NCI-H82 treated with DMSO at 0.1 percent for 48 hours (cell line): ENCODE measurements around the gene FBLN5.
A peak's percentile ranks its signal among the peaks of the same experiment; 100 is the strongest.
"Not testable (repeated sequence)": the region's sequence is repeated elsewhere in the genome, so short reads cannot be mapped to it uniquely, and the experiment has no call there.

Source experiments
- DNase-seq: peaks from one replicate; lab custom pipeline; 2025; ENCODE audit not compliant: unreplicated experiment; lab: John Stamatoyannopoulos, UW

FBLN5 gene

GRCh38 chr14:91866511-91867295 is 80.8 kb downstream of the FBLN5 start:
- DNase-seq, result no peak

- no peak for DNase-seq
Observed at GRCh38 chr14:91866061-91866460, 81.4 kb downstream of the FBLN5 start.

GRCh38 chr14:91862417-91862816 is 85.1 kb downstream of the FBLN5 start:
- no peak for DNase-seq

- no peak for DNase-seq
Observed at GRCh38 chr14:91861091-91861490, 86.4 kb downstream of the FBLN5 start.

GRCh38 chr14:91860238-91860637 is 87.3 kb downstream of the FBLN5 start:
- no peak for DNase-seq

- DNase-seq, result no peak
Observed at GRCh38 chr14:91858536-91859275, 88.8 kb downstream of the FBLN5 start.

GRCh38 chr14:91857614-91858013 is 89.9 kb downstream of the FBLN5 start:
- no peak for DNase-seq

GRCh38 chr14:91854327-91854934 is 93.1 kb downstream of the FBLN5 start:
- DNase-seq, result no peak

- no peak for DNase-seq
Observed at GRCh38 chr14:91851563-91851962, 95.9 kb downstream of the FBLN5 start.

- no peak for DNase-seq
Observed at GRCh38 chr14:91848504-91849001, 98.9 kb downstream of the FBLN5 start.

GRCh38 chr14:91847693-91848092 is 99.8 kb downstream of the FBLN5 start:
- no peak for DNase-seq

- DNase-seq, result no peak
Observed at GRCh38 chr14:91845652-91846051, 101.8 kb downstream of the FBLN5 start.

GRCh38 chr14:91845056-91845455 is 102.4 kb downstream of the FBLN5 start:
- not testable (repeated sequence) for DNase-seq

- no peak for DNase-seq
Observed at GRCh38 chr14:91844029-91844428, 103.5 kb downstream of the FBLN5 start.

- no peak for DNase-seq
Observed at GRCh38 chr14:91843437-91843836, 104.1 kb downstream of the FBLN5 start.

GRCh38 chr14:91841065-91841464 is 106.4 kb downstream of the FBLN5 start:
- DNase-seq, result no peak

- DNase-seq, result no peak
Observed at GRCh38 chr14:91839749-91840148, 107.7 kb downstream of the FBLN5 start.

GRCh38 chr14:91837076-91837475 is 110.4 kb downstream of the FBLN5 start:
- no peak for DNase-seq

GRCh38 chr14:91835920-91836843 is 111.3 kb downstream of the FBLN5 start:
- peak; percentile 17 for DNase-seq

GRCh38 chr14:91835197-91835919 is 112.1 kb downstream of the FBLN5 start:
- DNase-seq, result no peak
